Nephron progenitor cell (in vitro differentiated cells): Measurements from ENCODE around the gene RNF38.
"Not testable (repeated sequence)": the region's sequence is repeated elsewhere in the genome, so short reads cannot be mapped to it uniquely, and the experiment has no call there.

Source experiments
- DNase-seq: peaks from one replicate; pipeline ENCODE4 v3.0.0; 2021
- H3K27ac Mint-ChIP-seq: 2 replicates; pipeline ENCODE4 v1.8.0; 2021; ENCODE audit warnings: mild to moderate bottlenecking, moderate library complexity, mixed read lengths
- H3K27me3 Mint-ChIP-seq: 2 replicates; pipeline ENCODE4 v1.8.0; 2021; ENCODE audit warnings: mild to moderate bottlenecking, low read depth, mixed read lengths; ENCODE audit not compliant: poor library complexity
- H3K36me3 Mint-ChIP-seq: 2 replicates; pipeline ENCODE4 v1.8.0; 2021; ENCODE audit warnings: low read depth, mixed read lengths
- H3K4me1 Mint-ChIP-seq: 2 replicates; pipeline ENCODE4 v1.8.0; 2021; ENCODE audit warnings: mixed read lengths
- H3K4me3 Mint-ChIP-seq: 2 replicates; pipeline ENCODE4 v1.8.0; 2021; ENCODE audit warnings: mild to moderate bottlenecking, moderate library complexity, mixed read lengths
- H3K9me3 Mint-ChIP-seq: 2 replicates; pipeline ENCODE4 v1.8.0; 2021; ENCODE audit warnings: mild to moderate bottlenecking, moderate library complexity, mixed read lengths
- CTCF ChIP-seq: fragments of 200-600 bp; sonication (generic); IDR thresholded peaks from 2 replicates; pipeline ENCODE4 v1.5.0; 2021; ENCODE audit warnings: antibody characterized with exemption

RNF38 gene

GRCh38 chr9:36389590-36389989 lies 10.5 kb downstream of the RNF38 start:
- Mint-ChIP-seq H3K36me3 (peaks cover 64% of the 10 kb centered on the region), H3K27me3 (no peaks in the 10 kb centered on the region), H3K4me3 (no peak overlapping the region), H3K9me3 (no peaks in the 10 kb centered on the region), H3K27ac (no peak overlapping the region), H3K4me1 (peaks cover 9% of the 10 kb centered on the region)
- DNase-seq, result no peak
- TF ChIP-seq CTCF, result no peak

DNA sequence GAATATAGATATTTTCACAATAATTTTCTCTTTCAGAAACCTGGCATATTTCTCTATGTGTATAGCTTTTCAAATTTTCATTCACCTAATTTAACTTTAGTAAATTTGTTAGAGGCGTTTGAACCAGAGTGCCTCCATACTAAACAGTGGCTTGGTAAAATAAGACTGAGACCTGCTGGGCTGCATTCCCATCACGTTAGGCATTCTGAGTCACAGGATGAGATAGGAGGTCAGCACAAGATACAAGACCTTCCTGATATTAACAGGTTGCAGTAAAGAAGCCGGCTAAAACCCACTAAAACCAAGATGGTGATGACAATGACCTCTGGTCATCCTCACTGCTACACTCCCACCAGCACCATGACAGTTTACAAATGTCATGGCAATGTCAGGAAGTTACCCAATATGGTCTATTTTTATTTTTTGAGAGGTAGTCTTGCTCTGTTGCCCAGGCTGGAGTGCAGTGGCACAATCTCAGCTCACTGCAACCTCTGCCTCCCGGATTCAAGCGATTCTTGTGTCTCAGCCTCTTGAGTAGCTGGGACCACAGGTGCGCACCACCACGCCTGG lies 13.6 kb downstream of the RNF38 start:
- H3K4me1 Mint-ChIP-seq, result peaks cover 19% of the 10 kb centered on the region
- not testable (repeated sequence) for DNase-seq, H3K9me3 Mint-ChIP-seq, H3K4me3 Mint-ChIP-seq, H3K27me3 Mint-ChIP-seq, H3K27ac Mint-ChIP-seq
- H3K36me3 Mint-ChIP-seq, result peaks cover 56% of the 10 kb centered on the region

DNA sequence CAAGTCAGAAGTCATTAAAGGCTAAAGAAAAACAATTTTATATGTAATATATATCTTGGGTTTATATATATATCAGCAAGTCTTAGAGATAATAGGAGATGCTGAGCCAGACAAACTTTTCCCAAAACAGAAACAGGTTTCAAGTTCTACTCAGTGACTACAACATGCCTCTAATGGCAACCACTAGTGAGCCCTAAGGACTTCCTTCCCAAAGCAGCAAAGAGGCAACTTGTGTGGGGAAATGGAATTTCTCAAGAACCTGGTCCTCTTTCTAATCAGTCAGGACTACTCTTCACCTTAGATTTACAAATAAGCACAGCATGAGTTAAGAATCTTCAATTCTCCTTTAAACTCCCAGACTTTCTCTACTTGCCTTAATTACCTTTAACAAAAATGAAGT lies 17.6 kb downstream of the RNF38 start:
- H3K4me1 Mint-ChIP-seq, result peaks cover 10% of the 10 kb centered on the region
- peaks cover 51% of the 10 kb centered on the region for H3K36me3 Mint-ChIP-seq

GRCh38 chr9:36364577-36364976 lies 35.5 kb downstream of the RNF38 start:
- H3K4me1 Mint-ChIP-seq, result no peaks in the 10 kb centered on the region
- no peak overlapping the region for H3K27ac Mint-ChIP-seq
- DNase-seq, result no peak
- no peak overlapping the region for H3K4me3 Mint-ChIP-seq
- H3K36me3 Mint-ChIP-seq, result peaks cover 48% of the 10 kb centered on the region
- H3K9me3 Mint-ChIP-seq, result no peaks in the 10 kb centered on the region
- TF ChIP-seq CTCF, result no peak
- no peaks in the 10 kb centered on the region for H3K27me3 Mint-ChIP-seq

More for the DNA sequence above, 17.6 kb downstream of the RNF38 start:
- DNase-seq, result no peak
- no peak overlapping the region for H3K4me3 Mint-ChIP-seq
- H3K27ac Mint-ChIP-seq, result no peak overlapping the region
- H3K9me3 Mint-ChIP-seq, result no peaks in the 10 kb centered on the region
- H3K27me3 Mint-ChIP-seq, result peaks cover 3% of the 10 kb centered on the region
- no peak for TF ChIP-seq CTCF

- no peak for DNase-seq
Measured at GRCh38 chr9:36363448-36363847, 36.6 kb downstream of the RNF38 start.

DNA sequence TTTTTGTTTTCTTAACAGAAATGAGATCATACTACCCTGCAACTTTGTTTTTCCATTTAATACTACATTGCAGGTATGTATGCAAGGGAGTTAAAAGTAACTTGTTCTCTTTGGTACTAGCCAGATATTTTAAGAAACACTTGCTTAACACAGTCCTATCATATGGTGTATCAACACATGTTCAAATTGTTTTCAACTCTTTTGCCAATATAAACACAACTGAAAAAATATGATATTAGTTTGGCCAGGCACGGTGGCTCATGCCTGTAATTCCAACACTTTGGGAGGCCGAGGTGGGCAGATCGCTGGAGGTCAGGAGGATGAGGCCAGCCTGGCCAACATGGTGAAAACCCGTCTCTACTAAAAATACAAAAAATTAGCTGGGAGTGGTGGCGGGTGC lies 41.6 kb downstream of the RNF38 start:
- H3K9me3 Mint-ChIP-seq, result no peaks in the 10 kb centered on the region
- no peak for DNase-seq

More at GRCh38 chr9:36363448-36363847, 36.6 kb downstream of the RNF38 start:
- no peaks in the 10 kb centered on the region for H3K4me1 Mint-ChIP-seq
- no peak overlapping the region for H3K4me3 Mint-ChIP-seq
- no peak overlapping the region for H3K27ac Mint-ChIP-seq
- H3K9me3 Mint-ChIP-seq, result no peaks in the 10 kb centered on the region
- no peak for TF ChIP-seq CTCF
- H3K27me3 Mint-ChIP-seq, result no peaks in the 10 kb centered on the region
- peaks cover 47% of the 10 kb centered on the region for H3K36me3 Mint-ChIP-seq

More for the DNA sequence above, 41.6 kb downstream of the RNF38 start:
- TF ChIP-seq CTCF, result no peak
- no peaks in the 10 kb centered on the region for H3K4me1 Mint-ChIP-seq
- H3K27ac Mint-ChIP-seq, result no peak overlapping the region
- no peaks in the 10 kb centered on the region for H3K27me3 Mint-ChIP-seq
- peaks cover 51% of the 10 kb centered on the region for H3K36me3 Mint-ChIP-seq
- H3K4me3 Mint-ChIP-seq, result no peak overlapping the region
